Fibroblast of mammary gland (primary cell): ENCODE data around the gene DOCK2.
A peak's percentile ranks its signal among the peaks of the same experiment; 100 is the strongest.

Experiments used
- DNase-seq: peaks from one replicate; pipeline ENCODE4 v3.0.0-alpha.2; 2010; ENCODE audit warnings: low read depth
- H3K4me3 ChIP-seq: 2 replicates; pipeline ENCODE4 v1.5.1; 2011; ENCODE audit warnings: low read depth, mild to moderate bottlenecking, low read length, moderate library complexity; ENCODE audit not compliant: control insufficient read depth
- TF ChIP-seq, protein P1 (sequence below): conservative IDR thresholded peaks from 2 replicates; pipeline ENCODE4 v1.5.1; 2011; ENCODE audit warnings: low read depth, low read length, inconsistent platforms; ENCODE audit not compliant: control insufficient read depth, insufficient read depth

The DOCK2 gene

GRCh38 chr5:169904059-169904458 is 267.0 kb downstream of the DOCK2 start:
- TF ChIP-seq, protein P1, sequence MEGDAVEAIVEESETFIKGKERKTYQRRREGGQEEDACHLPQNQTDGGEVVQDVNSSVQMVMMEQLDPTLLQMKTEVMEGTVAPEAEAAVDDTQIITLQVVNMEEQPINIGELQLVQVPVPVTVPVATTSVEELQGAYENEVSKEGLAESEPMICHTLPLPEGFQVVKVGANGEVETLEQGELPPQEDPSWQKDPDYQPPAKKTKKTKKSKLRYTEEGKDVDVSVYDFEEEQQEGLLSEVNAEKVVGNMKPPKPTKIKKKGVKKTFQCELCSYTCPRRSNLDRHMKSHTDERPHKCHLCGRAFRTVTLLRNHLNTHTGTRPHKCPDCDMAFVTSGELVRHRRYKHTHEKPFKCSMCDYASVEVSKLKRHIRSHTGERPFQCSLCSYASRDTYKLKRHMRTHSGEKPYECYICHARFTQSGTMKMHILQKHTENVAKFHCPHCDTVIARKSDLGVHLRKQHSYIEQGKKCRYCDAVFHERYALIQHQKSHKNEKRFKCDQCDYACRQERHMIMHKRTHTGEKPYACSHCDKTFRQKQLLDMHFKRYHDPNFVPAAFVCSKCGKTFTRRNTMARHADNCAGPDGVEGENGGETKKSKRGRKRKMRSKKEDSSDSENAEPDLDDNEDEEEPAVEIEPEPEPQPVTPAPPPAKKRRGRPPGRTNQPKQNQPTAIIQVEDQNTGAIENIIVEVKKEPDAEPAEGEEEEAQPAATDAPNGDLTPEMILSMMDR = no peak
- no peak overlapping the region for H3K4me3 ChIP-seq
- peak; percentile 80 for DNase-seq

DNA sequence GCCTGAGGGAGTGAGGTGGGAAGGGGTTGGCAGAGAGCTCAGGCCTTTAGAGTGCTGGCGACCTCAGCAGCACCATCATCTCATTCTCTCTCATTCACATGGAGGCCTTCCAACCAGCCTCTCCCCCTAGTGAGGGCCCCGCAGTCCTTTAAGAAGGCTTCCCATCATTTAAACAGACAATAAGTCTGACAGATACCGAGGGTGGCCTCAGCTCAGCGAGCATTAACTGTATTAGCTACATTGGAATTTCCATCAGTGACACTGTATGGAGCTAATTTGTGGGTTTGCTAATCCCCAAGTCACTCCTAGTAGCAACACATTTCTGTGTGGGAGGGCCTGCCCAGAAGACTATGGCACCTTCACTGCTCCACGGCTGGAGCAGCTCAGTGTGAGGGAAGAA is 267.4 kb downstream of the DOCK2 start:
- TF ChIP-seq, protein P1 = no peak
- H3K4me3 ChIP-seq = no peak overlapping the region
- DNase-seq = no peak

DNA sequence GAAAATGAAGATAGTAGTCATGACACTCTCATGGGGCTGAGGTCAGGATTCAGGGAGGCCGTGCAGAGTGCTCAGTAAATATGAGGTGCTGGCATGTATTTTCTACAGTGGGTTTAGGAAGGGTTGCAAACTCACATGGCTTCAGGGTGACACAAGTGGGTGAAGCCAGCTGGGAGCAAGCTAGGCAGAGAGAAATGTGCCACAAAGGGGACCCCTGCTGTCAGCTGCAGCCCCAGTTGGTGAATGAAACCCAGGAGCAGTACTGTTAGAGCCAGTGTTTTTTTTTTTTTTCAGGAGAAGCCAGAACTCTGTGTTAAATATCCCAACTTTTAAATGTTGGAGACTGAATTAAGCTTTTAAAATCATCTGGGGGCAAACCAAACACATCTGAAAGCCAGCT is 267.9 kb downstream of the DOCK2 start:
- H3K4me3 ChIP-seq = no peak overlapping the region
- TF ChIP-seq, protein P1 = no peak
- DNase-seq = no peak

DNA sequence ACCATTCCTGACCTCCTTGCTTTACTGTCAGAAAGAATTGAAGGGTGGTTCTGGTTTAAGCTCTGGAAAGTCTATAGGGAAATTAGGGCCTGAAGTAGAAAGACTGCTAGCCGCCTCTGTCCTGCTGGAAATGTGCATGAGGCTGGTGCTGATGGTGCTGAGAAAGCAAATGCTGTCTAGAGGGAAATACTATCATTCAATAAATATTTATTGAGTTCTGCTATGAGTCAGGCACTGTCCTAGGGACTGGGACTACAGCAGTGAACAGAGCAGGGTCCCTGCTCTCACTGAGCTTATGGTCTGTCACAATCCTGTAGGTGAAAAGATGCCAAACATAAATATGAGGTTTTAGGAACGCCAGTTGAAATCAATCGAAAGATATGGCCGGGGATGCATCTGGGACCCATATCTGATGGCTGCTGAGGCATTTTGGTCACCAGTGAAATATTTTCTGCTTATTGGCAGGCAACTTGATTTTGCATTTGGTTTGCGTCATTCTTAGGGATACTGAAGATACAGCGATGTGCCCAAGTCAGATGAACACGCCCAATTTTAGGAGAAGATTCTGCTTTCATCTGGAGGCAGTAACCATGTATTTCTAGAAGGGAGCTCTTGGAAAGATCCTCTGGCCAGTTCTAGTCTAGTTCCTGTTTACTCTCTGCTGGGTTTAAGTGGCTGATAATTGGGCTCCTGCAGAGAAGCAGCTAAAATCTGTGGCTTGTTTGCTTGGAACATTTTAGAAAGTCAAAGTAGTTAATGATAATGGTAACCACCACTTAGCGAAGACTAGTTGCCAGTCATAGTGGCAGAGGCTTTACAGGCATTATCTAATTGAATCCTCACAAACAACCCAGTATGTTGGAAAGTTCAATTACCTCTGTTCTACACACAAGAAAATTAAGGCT is 269.9 kb downstream of the DOCK2 start:
- no peak for DNase-seq
- TF ChIP-seq, protein P1 = no peak
- no peak overlapping the region for H3K4me3 ChIP-seq

- DNase-seq = no peak
- TF ChIP-seq, protein P1 = no peak
- H3K4me3 ChIP-seq = no peak overlapping the region
Measured at GRCh38 chr5:169908864-169909263, 271.8 kb downstream of the DOCK2 start.

DNA sequence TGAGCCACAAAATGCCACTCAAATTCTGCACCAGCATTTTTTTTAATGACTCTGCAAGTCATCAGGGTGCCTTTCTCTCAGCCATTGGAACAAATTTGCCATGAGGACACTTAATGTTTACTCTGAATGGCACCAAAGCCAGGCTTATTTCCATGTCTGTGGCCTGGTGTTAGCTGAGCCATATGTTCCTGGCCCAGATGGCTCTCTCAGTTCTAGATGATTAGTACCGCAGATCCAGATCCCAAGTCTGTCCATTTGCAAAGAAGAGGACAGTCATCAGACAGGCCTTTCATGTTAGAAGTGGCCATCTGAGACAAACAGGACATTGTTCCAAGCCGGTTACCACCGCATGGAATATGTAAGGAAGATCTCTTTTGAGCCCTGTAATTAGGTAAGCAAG is 272.9 kb downstream of the DOCK2 start:
- TF ChIP-seq, protein P1 = no peak
- no peak overlapping the region for H3K4me3 ChIP-seq
- DNase-seq = no peak
